ENCODE results near the gene NIPA2. TPM values are rescaled to one million over a fixed set of nuclear protein-coding genes. Genes with fewer than 3 reads are reported as not detected.

NIPA2 gene
- total and polyA plus RNA-seq, 2 of the 8 experiments (the other 6 are each of a cell fraction or from before 2014, with no cell fraction given) = 38.5 to 81.7 TPM

GRCh38 chr15:22903961-22904534 lies 65.6 kb downstream of the NIPA2 start:
- Histone ChIP-seq H4K20me1 (replicated peaks in 1 of 2; ENCODE audit: control insufficient read depth in 1 of 2, insufficient read depth in 2 of 2, low read length in 2 of 2) (peaks cover 2 to 5% of the 10 kb centered on the region in 2 experiments), H2BK120ac (replicated peaks; ENCODE audit: low read depth, low read length) (no peak overlapping the region), H2AFZ (ENCODE audit: low read length) (no peak overlapping the region), H3K27me3 (replicated peaks in 1 of 4; ENCODE audit: control insufficient read depth in 3 of 4, extremely low read depth in 1 of 4, insufficient read depth in 3 of 4, low read length in 3 of 4) (no peaks in the 10 kb centered on the region), H2BK15ac (ENCODE audit: low read length) (no peak overlapping the region), H3K9me3 (ENCODE audit: insufficient read depth in 2 of 2, low read depth in 1 of 2, low read length in 1 of 2) (no peaks in the 10 kb centered on the region), H3K79me2 (ENCODE audit: control insufficient read depth in 1 of 2, insufficient read depth in 2 of 2, low read length in 2 of 2) (no peaks in the 10 kb centered on the region), H4K5ac (ENCODE audit: insufficient read length, low read depth, low read length) (no peak overlapping the region), H3K4me3 (ENCODE audit: extremely low read depth in 1 of 4, insufficient read depth in 2 of 4, low read depth in 3 of 4, low read length in 4 of 4) (no peak overlapping the region), H3K4me2 (ENCODE audit: insufficient read depth in 1 of 2, low read depth in 2 of 2, low read length in 2 of 2) (no peak overlapping the region), H2BK20ac (ENCODE audit: low read length) (no peak overlapping the region), H3K23ac (ENCODE audit: insufficient read length) (no peak overlapping the region), H3K36me3 (ENCODE audit: control insufficient read depth in 2 of 4, insufficient read depth in 4 of 4, low read length in 3 of 4) (no peaks in the 10 kb centered on the region; a peak in 3 of 8 replicates), H3K4me1 (replicated peaks in 1 of 4; ENCODE audit: control insufficient read depth in 3 of 4, insufficient read depth in 4 of 4, low read length in 3 of 4) (no peaks in the 10 kb centered on the region), H4K8ac (ENCODE audit: extremely low read depth, insufficient read depth, low read length) (no peak overlapping the region), H3K23me2 (ENCODE audit: low read depth, low read length) (0 out of 2 replicates have a peak, but pooled peaks cover 2% of the 10 kb centered on the region), H2AK5ac (ENCODE audit: low read depth, low read length) (no peak overlapping the region), H3K18ac (ENCODE audit: extremely low read depth, low read length) (no peak overlapping the region), H2BK5ac (ENCODE audit: low read depth, low read length) (peak overlapping the region; percentile 49; the same call in 1 of the 2 replicates), H3K14ac (ENCODE audit: insufficient read length) (no peak overlapping the region), H3K4ac (replicated peaks; ENCODE audit: insufficient read length, low read depth, low read length) (no peak overlapping the region), H3K9ac (replicated peaks in 1 of 4; ENCODE audit: extremely low read depth in 1 of 4, low read depth in 3 of 4, low read length in 3 of 4) (no peak overlapping the region), H4K91ac (replicated peaks; ENCODE audit: insufficient read length, low read length) (no peak overlapping the region), H2BK12ac (ENCODE audit: low read depth, low read length) (no peak overlapping the region), H3K27ac (ENCODE audit: low read depth, low read length) (no peak overlapping the region), H3K56ac (replicated peaks; ENCODE audit: insufficient read length, low read depth, low read length) (no peak overlapping the region), H3K79me1 (ENCODE audit: low read depth, low read length) (no peaks in the 10 kb centered on the region)
- no peak for FAIRE-seq
- POLR2A ChIA-PET (ENCODE audit: partially characterized antibody) = interaction anchor here (0.6 kb wide), 1 partner anchor 49 kb away, joined by 6 read pairs; no protein-coding TSS in a partner anchor
- CTCF ChIA-PET (ENCODE audit: partially characterized antibody) = interaction anchor here (1.6 to 1.8 kb wide), 2 partner anchors 9 to 19 kb away, joined by 3 to 7 read pairs; no protein-coding TSS in a partner anchor
- TF ChIP-seq BRCA1 (IDR thresholded peaks at IDR 0.05; ENCODE audit: low read depth, low read length) (no peak), EP300 (IDR thresholded peaks at IDR 0.05; ENCODE audit: borderline replicate concordance in 1 of 2, low read depth in 2 of 2, low read length in 2 of 2) (no peak), CHD1 (IDR thresholded peaks at IDR 0.05; ENCODE audit: low read depth, low read length) (no peak), HDAC2 (IDR thresholded peaks at IDR 0.05; ENCODE audit: borderline replicate concordance in 1 of 2, low read depth in 2 of 2, low read length in 2 of 2) (no peak), CBX8 (IDR thresholded peaks at IDR 0.05; ENCODE audit: borderline replicate concordance, low read depth, low read length) (no peak), HDAC6 (IDR thresholded peaks at IDR 0.05; ENCODE audit: low read depth, low read length) (no peak), TEAD4 (IDR thresholded peaks at IDR 0.05; ENCODE audit: low read depth, low read length) (no peak), PHF8 (conservative IDR thresholded peaks at IDR 0.05; ENCODE audit: low read depth, low read length) (no peak), KDM5A (IDR thresholded peaks at IDR 0.05; ENCODE audit: low read length) (no peak), FOSL1 (IDR thresholded peaks at IDR 0.05; ENCODE audit: insufficient read depth, low read depth, low read length) (no peak)
- no peak for DNase-seq (ENCODE audit: low read depth in 1 of 2, low spot score in 2 of 2)
- whole genome bisulfite sequencing, 2 experiments (ENCODE audit: extremely low coverage in 1 of 2, insufficient coverage in 1 of 2, insufficient read length in 1 of 2, insufficient replicate concordance in 2 of 2, low coverage in 1 of 2, low lambda C conversion rate in 2 of 2, missing lambda C conversion rate in 1 of 2) = 94% methylated on average over 19 of the region's 19 CpGs; no CpG with 5 or more reads in 1 of the 2 experiments

Measured in H1 (cell line).